ENCODE results near the gene WFDC2. TPM values are rescaled to one million over a fixed set of nuclear protein-coding genes. Genes with fewer than 3 reads are reported as not detected.

WFDC2 gene
- total and polyA plus RNA-seq, 2 experiments from 2014 or later, result not detected

- in situ Hi-C loops (cut with MboI), result loop anchor here (25.0 kb wide), 1 partner anchor 343 kb away; no protein-coding TSS in a partner anchor
- Histone ChIP-seq H3K27ac (no peak overlapping the region), H3K4me1 (ENCODE audit: insufficient read depth) (no peaks in the 10 kb centered on the region)
These were observed 10.3 kb downstream of the WFDC2 start for GRCh38 chr20:45479822-45480221.

GRCh38 chr20:45484676-45485075, 15.1 kb downstream of the WFDC2 start:
- Histone ChIP-seq H3K9me2 (ENCODE audit: insufficient read depth) (no peaks in the 10 kb centered on the region), H3K4me3 (no peak overlapping the region), H4K20me1 (ENCODE audit: insufficient read depth) (no peaks in the 10 kb centered on the region), H3K27me3 (replicated peaks; ENCODE audit: insufficient read depth) (peaks cover 45% of the 10 kb centered on the region), H3K27ac (no peak overlapping the region), H3F3A (ENCODE audit: insufficient read depth) (no peaks in the 10 kb centered on the region), H2AFZ (no peak overlapping the region), H3K36me3 (ENCODE audit: low read depth) (no peaks in the 10 kb centered on the region), H3K4me1 (ENCODE audit: insufficient read depth) (0 out of 2 replicates have a peak, but pooled peaks cover 2% of the 10 kb centered on the region), H3K9ac (no peak overlapping the region), H3K79me2 (ENCODE audit: insufficient read depth) (no peaks in the 10 kb centered on the region), H3K4me2 (ENCODE audit: unreplicated experiment) (no peak overlapping the region), H3K9me3 (ENCODE audit: low read depth) (no peaks in the 10 kb centered on the region)
- TF ChIP-seq EZH2phosphoT487 (IDR thresholded peaks at IDR 0.05; ENCODE audit: insufficient read depth, low read depth), result no peak
- no peak for TF ChIP-seq EZH2 (IDR thresholded peaks at IDR 0.05; ENCODE audit: insufficient read depth, poor library complexity, severe bottlenecking)
- in situ Hi-C loops (cut with MboI), result loop anchor here (25.0 kb wide), 1 partner anchor 347 kb away; no protein-coding TSS in a partner anchor
- DNase-seq, result no peak
- WGBS, 2 experiments (ENCODE audit: low coverage in 1 of 2, low lambda C conversion rate in 2 of 2, missing lambda C conversion rate in 2 of 2), result 25 to 27% methylated on average over 6 of the region's 6 CpGs

More at GRCh38 chr20:45479822-45480221, 10.3 kb downstream of the WFDC2 start:
- TF ChIP-seq EZH2 (IDR thresholded peaks at IDR 0.05; ENCODE audit: insufficient read depth, poor library complexity, severe bottlenecking) (no peak), EZH2phosphoT487 (IDR thresholded peaks at IDR 0.05; ENCODE audit: insufficient read depth, low read depth) (no peak)
- H3K4me3 ChIP-seq, result no peak overlapping the region
- H3K36me3 ChIP-seq (ENCODE audit: low read depth), result no peaks in the 10 kb centered on the region
- H2AFZ ChIP-seq, result no peak overlapping the region
- no peaks in the 10 kb centered on the region for H3K9me2 ChIP-seq (ENCODE audit: insufficient read depth)
- H3F3A ChIP-seq (ENCODE audit: insufficient read depth), result no peaks in the 10 kb centered on the region
- WGBS, 2 experiments (ENCODE audit: low coverage in 1 of 2, low lambda C conversion rate in 2 of 2, missing lambda C conversion rate in 2 of 2), result 51 to 54% methylated on average over 7 of the region's 7 CpGs
- H3K9me3 ChIP-seq (ENCODE audit: low read depth), result no peaks in the 10 kb centered on the region
- peaks cover 23% of the 10 kb centered on the region for H3K27me3 ChIP-seq (replicated peaks; ENCODE audit: insufficient read depth)
- no peaks in the 10 kb centered on the region for H4K20me1 ChIP-seq (ENCODE audit: insufficient read depth)
- H3K79me2 ChIP-seq (ENCODE audit: insufficient read depth), result no peaks in the 10 kb centered on the region
- no peak for DNase-seq
- H3K9ac ChIP-seq, result no peak overlapping the region
- no peak overlapping the region for H3K4me2 ChIP-seq (ENCODE audit: unreplicated experiment)

GRCh38 chr20:45485388-45485787, 15.8 kb downstream of the WFDC2 start:
- H3K4me1 ChIP-seq (ENCODE audit: insufficient read depth), result 0 out of 2 replicates have a peak, but pooled peaks cover 2% of the 10 kb centered on the region
- no peaks in the 10 kb centered on the region for H3K9me2 ChIP-seq (ENCODE audit: insufficient read depth)
- H3F3A ChIP-seq (ENCODE audit: insufficient read depth), result no peaks in the 10 kb centered on the region
- no peak overlapping the region for H3K27ac ChIP-seq
- no peak for DNase-seq
- H3K36me3 ChIP-seq (ENCODE audit: low read depth), result no peaks in the 10 kb centered on the region
- no peaks in the 10 kb centered on the region for H3K79me2 ChIP-seq (ENCODE audit: insufficient read depth)
- 22 to 26% methylated on average over 4 of the region's 4 CpGs for WGBS, 2 experiments (ENCODE audit: low coverage in 1 of 2, low lambda C conversion rate in 2 of 2, missing lambda C conversion rate in 2 of 2)
- H4K20me1 ChIP-seq (ENCODE audit: insufficient read depth), result no peaks in the 10 kb centered on the region
- H3K9ac ChIP-seq, result no peak overlapping the region
- in situ Hi-C loops (cut with MboI), result loop anchor here (25.0 kb wide), 1 partner anchor 348 kb away; no protein-coding TSS in a partner anchor
- peaks cover 45% of the 10 kb centered on the region for H3K27me3 ChIP-seq (replicated peaks; ENCODE audit: insufficient read depth)
- TF ChIP-seq EZH2 (IDR thresholded peaks at IDR 0.05; ENCODE audit: insufficient read depth, poor library complexity, severe bottlenecking), result no peak
- no peak for TF ChIP-seq EZH2phosphoT487 (IDR thresholded peaks at IDR 0.05; ENCODE audit: insufficient read depth, low read depth)
- H2AFZ ChIP-seq, result no peak overlapping the region
- H3K9me3 ChIP-seq (ENCODE audit: low read depth), result no peaks in the 10 kb centered on the region
- H3K4me3 ChIP-seq, result no peak overlapping the region
- no peak overlapping the region for H3K4me2 ChIP-seq (ENCODE audit: unreplicated experiment)

- H3K4me1 ChIP-seq (ENCODE audit: insufficient read depth), result 0 out of 2 replicates have a peak, but pooled peaks cover 2% of the 10 kb centered on the region
- H2AFZ ChIP-seq, result no peak overlapping the region
- 25 to 67% methylated on average over 3 to 20 of the region's 20 CpGs for WGBS, 2 experiments (ENCODE audit: low coverage in 1 of 2, low lambda C conversion rate in 2 of 2, missing lambda C conversion rate in 2 of 2)
- no peak overlapping the region for H3K27ac ChIP-seq
- in situ Hi-C loops (cut with MboI), result loop anchor here (25.0 kb wide), 1 partner anchor 350 kb away; no protein-coding TSS in a partner anchor
- H3K4me3 ChIP-seq, result no peak overlapping the region
- H3K36me3 ChIP-seq (ENCODE audit: low read depth), result no peaks in the 10 kb centered on the region
- DNase-seq, result no peak
- no peaks in the 10 kb centered on the region for H4K20me1 ChIP-seq (ENCODE audit: insufficient read depth)
- H3K9me2 ChIP-seq (ENCODE audit: insufficient read depth), result no peaks in the 10 kb centered on the region
- H3K9me3 ChIP-seq (ENCODE audit: low read depth), result no peaks in the 10 kb centered on the region
- H3K4me2 ChIP-seq (ENCODE audit: unreplicated experiment), result no peak overlapping the region
- H3F3A ChIP-seq (ENCODE audit: insufficient read depth), result no peaks in the 10 kb centered on the region
- peaks cover 43% of the 10 kb centered on the region for H3K27me3 ChIP-seq (replicated peaks; ENCODE audit: insufficient read depth)
- H3K9ac ChIP-seq, result no peak overlapping the region
- H3K79me2 ChIP-seq (ENCODE audit: insufficient read depth), result no peaks in the 10 kb centered on the region
- TF ChIP-seq EZH2phosphoT487 (IDR thresholded peaks at IDR 0.05; ENCODE audit: insufficient read depth, low read depth) (no peak), EZH2 (IDR thresholded peaks at IDR 0.05; ENCODE audit: insufficient read depth, poor library complexity, severe bottlenecking) (no peak)
These were observed 17.7 kb downstream of the WFDC2 start for GRCh38 chr20:45487231-45487635.

Data from GM23248 (cell line).